HG02623 (cell line): ENCODE measurements around the gene FUT7.
"Not testable (repeated sequence)": the region's sequence is repeated elsewhere in the genome, so short reads cannot be mapped to it uniquely, and the experiment has no call there.

Experiments used
- ATAC-seq: cut with Tn5 transposase; IDR thresholded peaks from one replicate; pipeline ENCODE4 v1.9.1; 2021; ENCODE audit warnings: moderate library complexity; ENCODE audit not compliant: unreplicated experiment

The FUT7 gene

DNA sequence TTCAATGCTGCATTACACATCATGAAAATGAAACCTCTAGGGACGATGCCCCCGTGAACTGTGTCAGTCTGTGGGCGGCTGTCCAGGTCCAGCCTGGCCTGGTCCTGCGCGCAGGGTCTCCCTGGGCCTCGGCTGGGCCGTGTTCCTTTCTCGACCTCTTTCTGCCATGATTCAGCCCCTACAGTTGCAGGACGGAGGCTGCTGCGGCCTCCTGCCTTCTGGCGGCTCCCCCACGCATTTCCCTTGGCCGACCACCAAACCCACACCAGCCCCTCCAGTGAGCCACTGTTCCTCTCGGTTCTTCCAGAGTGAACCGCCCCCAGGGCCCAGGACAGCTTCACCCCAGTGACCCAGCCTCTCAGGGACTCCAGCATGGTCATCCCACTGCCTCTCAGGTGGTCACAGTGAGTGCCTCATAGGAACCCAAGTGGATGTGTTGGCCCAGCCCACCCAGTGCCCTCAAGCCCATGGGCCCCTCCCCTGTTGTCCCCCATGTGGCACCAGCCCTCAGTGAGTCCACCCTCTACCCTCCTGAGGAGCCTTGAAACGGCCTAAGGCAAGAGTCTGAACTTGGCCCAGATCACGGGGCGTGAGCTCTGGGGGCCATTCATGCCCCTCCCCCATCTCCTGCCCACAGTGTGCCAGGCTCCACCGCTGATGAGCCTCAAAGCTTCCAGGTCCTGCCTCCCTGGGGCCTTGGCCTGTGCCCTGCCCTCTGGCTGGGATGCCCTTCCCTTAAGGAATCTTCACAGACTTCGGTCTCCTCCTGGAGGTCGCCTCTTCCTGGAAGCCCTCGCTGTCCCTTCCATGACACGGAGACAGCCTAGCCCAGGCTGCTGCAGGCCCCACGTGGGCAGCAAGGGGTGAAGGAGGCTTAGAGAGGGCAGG lies 25.5 kb downstream of the FUT7 start:
- no peak for ATAC-seq

DNA sequence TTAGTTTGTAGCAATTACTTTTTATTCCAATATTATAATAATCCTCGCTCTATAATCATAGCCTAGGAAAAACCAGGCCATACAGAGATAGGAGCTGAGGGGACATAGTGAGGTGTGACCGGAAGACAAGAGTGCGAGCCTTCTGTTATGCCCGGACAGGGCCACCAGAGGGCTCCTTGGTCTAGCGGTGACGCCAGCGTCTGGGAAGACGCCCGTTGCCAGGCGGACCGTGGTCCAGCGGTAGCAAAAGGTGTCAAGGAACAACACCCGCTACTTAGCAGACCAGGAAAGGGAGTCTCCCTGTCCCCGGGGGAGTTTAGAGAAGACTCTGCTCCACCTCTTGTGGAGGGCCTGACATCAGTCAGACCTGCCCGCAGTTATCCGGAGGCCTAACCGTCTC lies 27.6 kb downstream of the FUT7 start:
- ATAC-seq = not testable (repeated sequence)

DNA sequence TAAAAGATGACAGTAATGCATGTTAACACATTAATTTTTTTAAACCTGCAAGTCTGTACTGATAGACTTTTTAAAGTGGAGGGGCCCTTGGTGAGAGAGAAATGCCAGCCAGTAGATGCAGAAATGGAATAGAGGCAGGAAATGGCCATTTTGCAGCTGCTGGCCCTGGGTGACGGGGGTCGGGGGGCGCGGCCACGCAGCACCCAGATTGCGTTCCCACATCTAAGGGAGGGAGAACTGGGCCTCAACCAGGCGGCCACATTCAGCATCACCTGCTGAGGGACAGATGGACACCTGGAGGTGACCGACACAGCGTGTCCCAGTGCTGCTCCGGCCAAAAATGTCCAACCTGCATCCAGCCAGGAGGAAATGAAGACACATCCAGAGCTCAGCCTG lies 29.2 kb downstream of the FUT7 start:
- ATAC-seq = no peak

DNA sequence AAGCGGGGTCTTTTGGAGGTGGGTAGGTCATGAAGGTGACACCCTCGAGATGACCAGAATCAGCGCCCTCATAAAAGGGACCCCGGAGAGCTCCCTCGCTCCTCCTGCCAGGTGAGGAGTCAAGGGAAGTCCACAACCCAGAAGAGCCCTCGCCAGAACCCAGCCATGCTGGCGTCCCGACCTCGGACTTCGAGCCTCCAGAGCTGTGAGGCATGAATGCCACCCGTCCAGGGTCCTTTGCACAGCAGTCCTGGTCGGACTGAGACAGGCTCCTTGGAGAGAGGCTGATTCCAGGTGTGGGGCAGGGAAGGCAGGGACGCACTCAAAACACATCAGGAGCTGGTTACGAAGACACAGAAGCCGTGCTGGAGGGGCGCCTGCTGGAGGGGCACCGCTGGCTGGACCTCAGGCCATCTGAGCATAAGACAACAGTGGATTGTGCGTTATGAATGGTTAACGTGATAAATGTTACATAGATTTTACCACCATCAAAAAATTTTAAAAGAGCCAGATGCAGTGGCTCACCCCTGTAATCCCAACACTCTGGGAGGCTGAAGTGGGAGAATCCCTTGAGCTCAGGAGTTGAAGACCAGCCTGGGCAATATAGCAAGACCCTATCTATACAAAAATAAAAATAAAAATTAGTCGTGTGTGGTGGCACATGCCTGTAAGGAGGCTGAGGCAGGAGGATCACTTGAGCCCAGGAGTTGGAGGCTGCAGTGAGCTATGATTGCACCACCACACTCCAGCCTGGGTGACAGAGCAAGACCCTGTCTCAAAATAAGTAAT lies 29.8 kb downstream of the FUT7 start:
- ATAC-seq = no peak

DNA sequence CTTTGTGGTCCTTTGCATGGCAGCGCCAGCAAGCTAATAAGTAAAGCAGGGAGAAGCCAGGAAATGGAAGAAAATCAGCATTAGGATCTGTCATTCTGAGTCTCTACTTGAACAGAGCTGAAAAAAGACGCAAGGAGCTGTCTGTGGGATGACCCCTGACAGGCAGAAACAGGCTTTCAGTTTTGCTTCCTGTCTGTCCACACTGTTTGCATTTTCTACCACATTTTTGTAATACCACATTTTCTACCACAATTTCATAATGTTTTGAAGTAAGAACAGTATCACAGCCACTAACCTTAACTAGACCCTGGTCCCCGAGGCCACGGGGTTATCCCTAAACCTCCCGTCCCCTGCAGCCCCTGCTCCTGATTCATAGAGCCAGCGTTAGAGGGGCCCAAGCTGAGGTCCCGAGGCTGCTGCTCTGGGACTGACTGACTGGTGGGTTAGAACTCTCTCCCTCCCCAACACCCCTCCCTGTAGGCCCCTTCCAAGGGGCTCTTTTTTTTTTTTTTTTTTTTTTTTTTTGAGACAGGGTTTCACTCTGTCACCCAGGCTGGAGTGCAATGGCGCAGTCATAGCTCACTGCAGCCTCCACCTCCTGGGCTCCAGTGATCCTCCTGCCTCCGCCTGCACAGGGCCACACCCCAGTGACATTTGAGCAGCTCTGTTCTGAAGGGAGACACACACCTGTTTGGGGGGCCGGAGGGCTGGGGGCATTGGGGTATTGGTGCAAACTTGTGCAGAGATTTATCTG lies 31.5 kb downstream of the FUT7 start:
- no peak for ATAC-seq

DNA sequence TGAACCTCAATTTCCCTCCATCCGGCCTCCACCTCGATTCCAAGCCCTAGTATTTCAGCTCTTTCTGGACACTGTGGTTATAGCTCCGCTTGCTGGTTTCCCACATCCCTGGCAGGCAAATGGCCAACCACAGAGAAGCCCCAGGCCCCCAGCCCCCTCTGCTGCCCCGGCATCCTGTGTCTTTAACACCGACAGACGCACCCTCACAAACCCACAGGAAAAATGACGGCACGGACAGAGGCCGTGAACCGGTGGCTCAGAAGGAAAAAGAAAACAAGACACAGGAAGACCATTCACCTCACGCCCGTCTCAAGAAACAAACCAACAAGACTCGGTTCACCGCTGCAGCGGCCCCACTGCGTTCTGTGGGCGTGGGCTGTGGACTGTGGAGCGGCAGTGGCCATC lies 34.1 kb downstream of the FUT7 start:
- ATAC-seq = no peak

DNA sequence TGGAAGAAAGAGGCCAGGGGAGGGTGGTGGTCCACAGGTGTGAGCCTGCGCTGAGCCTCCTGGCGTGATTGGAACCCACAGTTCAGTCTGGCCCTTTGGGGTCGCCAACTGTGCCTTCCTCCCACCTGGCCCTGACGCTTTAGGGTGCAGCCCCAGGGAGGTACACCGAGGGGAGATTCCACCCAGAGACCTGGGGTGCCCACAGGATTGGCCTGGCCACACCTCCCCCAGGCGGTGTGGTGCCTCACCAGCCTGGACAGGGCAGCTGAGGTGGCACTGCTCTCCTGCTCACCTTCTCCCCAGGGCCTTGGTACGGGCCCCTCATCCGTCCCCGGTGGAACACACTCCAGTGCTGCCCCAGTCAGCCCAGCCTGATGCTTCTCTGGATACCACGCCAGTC lies 34.5 kb downstream of the FUT7 start:
- ATAC-seq = no peak

DNA sequence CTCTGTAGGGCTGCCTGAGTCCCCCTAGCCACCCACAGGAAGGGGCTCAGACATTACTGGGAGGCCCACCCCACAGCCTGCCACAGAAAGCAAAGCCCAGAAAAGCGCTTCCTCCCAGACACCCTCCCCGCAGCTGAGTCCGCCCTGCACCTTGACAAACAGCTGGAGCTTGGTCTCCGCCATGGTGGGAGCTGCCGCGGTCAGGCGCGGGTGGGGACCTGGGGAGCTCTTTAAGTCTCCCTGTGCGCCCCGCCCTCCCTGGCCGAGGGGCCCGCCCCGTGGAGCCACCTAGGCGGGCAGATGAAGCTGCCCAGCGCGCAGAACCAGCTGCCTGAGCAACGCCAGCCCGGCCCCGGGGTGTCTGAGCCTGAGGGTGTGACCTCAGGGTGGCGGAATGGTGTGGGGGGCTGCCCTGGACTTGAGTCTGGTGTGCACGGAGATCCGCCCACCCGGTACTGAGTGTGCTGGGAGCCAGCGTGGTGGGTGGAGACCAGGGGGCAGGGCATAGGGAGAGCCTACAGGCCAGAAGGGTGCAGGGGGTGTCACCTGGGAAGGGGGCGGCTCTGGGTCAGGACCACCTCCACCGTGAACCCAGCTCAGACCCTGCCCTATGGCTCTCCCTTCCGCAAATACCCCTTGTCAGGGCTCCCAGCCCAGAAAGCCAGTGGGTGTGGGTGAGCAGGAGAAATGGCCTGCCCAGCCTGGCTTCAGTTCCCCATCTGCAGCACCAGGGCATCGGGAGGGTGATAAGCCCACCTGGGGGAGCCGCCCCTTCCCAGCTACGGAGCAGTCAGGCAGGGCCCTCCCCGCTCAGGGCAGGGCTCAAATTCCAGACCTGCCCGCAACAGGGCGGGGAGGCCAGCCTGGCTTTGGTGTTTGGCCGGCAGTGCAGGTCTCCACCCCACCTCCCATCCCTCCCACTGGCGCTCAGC lies 35.3 kb downstream of the FUT7 start, which contains the start of gene CLIC3:
Gene CLIC3 (minus strand): TSS at position 208 of the 932 bp plus-strand sequence. CDS start 25 bp downstream, at position 183.
- no peak for ATAC-seq

DNA sequence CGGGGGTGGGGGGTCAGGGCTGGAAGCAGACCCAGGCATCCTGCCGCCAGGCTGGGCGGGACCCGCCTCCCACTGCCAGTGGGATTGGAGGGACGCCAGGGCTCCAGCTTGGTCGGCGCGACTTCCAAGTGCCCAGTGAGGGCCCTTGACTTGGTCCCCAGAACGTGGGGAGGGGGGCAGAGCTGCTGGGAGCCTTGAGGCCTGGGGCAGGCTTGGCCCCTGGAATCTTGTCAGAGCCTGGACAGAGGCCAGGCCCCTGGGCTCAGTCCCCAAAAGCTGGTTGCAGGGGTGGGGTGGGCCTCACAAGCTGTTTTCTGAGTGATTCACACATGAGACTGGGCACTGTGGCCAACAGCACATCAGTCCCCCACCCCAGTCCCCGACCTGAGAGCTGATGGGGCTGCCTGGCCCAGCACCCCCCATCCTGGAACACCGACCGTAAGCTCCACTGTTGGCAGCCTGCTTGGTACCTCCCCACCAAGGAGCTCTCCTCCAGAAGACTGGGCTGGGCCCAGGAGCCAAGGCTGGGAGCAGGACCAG lies 36.0 kb downstream of the FUT7 start:
- ATAC-seq = no peak

DNA sequence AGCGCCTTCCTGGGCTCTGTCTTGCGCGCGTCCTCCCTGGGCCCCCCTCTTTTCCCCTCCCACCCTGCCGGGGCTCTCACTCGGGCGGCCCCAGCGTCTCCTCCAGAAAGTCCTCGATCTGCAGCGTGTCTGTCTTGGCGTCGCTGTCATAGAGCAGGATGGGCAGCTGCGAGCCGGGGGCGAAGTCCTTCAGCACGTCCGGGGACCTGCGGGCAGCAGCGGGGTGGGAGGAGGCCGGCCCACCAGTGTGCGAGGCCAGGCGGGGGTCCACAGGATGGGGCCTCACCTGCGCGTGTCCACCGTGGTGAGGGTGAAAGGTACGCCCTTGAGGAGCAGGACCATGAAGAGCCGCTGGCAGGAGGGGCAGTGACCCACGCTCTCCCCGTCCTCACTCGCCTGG lies 36.5 kb downstream of the FUT7 start:
- no peak for ATAC-seq

DNA sequence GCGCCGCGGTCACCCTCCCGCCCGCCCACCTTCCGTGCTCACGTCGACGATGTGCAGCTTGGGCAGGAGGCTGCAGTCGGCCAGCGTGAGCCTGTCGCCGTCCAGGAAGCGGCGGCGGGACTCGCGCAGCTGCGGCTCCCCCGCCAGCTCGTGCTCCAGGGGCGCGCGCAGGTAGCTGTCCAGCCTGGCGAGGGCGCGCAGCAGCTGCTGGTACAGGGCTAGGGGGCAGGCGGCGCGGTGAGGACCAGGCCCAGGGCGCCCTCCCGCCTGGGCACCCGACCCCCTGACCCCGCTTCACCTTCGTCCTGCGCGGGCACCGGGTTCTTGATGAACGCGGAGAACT lies 37.0 kb downstream of the FUT7 start:
- no peak for ATAC-seq

DNA sequence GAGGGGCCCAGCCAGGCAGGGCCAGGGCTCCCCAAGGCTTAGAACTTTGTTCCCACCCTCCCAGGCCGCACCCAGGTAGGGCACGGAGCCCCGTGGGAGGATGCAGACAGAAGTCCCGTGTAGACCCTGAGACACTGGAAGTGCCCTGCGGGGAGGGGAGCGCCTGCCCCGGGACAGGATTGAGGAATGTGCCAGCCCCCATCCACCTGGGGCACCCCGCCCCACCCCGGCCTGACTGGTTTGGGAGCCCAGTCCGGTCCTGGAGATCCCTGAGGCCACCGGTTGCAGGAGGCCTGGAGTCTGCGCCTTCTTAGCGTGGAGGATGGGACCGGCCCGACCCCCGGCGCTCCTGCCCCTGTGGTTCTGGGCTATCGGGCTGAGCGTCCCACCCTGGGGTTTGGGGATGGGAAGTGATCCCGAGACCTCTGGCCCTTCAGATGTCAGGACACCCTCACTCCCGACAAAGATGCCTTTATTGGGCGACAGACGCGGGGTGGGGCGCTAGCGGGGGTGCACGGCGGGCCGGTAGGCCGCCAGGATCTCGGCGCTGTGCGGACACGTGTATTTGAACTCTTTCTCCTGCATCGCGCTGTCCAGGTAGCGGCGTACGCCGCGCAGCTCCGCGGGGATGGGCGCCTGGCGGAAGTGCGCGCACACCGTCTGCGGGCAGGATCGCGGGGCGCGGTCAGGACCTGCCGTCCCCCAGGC lies 37.6 kb downstream of the FUT7 start:
- ATAC-seq = no peak

DNA sequence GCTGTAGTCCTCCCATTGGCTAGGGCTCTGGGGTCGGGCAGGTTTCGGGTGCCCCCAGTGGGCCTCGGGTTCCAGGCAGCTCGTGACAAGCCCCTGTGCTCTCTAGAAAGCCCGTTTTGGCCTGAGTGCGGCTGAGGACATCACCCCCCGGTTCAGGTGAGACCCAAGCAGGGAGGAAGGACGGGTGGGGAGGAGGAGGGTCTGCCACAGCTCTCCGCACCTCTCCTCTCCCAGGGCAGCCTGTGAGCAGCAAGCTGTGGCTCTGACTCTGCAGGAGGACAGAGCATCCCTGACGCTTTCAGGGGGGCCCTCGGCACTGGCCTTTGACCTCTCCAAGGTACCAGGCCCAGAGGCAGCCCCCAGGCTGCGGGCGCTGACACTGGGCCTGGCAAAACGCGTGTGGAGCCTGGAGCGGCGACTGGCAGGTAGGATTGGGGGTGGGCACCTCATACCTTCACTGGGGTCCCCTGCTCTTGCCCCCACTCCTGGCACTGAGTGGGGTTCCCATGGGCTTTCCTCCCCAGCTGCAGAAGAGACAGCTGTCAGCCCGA lies 39.0 kb downstream of the FUT7 start:
- no peak for ATAC-seq

DNA sequence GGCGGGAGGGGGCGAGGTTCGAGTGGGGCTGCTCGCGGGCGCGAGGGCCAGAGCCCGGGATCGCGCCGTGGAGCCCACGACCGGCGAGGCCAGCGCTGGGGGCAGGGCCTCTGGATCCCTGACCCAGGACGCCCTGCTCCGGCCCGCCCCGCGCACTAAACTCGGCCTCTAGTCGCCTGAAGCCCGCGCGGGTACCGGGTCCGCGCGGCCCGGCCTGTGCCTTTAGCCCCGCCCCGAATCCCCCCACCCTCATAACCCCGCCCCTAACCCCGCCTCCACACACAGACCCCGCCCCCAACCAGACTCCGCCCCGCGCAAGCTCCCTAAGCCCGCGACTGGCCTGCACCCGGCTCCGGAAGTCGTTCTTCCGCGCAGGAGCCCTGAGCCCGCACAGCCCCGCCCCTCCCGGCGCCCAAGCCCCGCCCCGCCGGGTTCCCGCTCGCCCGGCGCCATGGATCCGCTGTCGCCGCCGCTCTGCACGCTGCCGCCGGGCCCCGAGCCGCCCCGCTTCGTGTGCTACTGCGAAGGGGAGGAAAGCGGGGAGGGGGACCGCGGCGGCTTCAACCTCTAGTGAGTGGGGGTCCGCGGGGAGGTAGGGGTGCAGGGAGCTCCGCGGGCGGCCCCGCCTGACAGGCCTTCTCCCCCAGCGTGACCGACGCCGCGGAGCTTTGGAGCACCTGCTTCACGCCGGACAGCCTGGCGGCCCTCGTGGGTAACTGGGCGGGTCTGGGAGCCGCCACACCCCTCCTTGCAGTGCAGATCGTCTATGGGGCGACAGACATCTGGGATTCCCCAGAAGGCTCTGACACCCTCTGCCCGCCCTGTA lies 39.7 kb downstream of the FUT7 start, which contains the start of gene PAXX:
Gene PAXX (plus strand): TSS at position 430 of the 826 bp plus-strand sequence. CDS start 22 bp downstream, at position 452.
- peak; percentile 67 for ATAC-seq

DNA sequence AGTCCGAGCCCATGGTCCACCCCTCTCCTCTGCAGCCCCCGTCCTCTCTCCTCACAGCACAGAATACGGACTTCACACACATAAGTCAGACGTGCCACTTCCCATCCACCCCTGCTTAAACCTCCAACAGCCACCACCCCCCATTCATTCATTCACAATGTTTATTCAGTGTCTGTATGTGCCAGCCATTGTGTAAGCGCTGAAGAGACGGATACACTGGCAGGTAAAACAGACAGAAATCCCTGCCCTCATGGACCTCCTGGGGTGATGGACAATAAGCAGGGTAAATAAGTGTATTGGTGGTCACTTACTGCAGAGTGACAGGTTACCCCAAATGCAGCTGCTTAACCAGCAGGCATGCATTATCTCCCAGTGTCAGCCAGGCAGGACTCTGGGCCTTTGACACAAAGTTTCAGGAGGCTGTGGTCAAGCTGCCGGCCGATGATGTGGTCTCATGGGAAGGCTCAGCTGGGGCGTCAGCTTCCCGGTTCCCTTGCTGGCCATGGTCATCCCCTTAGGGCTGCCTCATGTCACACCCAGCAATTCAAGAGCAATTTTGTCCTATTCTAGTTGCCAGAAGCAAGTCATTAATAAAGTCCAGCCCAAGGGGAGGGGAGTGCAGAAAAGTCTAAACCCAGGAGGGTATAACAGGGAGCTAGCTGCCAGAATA lies 41.5 kb downstream of the FUT7 start:
- ATAC-seq = no peak

DNA sequence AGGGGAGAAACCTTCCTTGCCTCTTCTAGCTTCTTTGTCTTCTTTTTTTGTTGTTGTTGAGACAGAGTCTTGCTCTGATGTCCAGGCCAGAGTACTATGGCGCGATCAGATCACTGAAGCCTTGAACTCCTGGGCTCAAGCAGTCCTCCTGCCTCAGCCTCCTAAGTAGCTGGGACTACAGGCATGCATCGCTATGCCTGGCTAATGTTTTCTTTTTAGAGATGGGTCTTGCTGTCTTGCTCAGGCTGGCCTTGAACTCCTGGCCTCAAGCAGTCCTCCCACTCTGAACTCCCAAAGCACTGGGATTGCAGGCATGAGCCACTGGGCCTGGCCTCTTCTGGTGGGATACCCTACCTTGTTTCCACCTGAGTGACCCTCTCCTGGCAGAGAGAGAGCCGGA lies 43.0 kb downstream of the FUT7 start:
- ATAC-seq = no peak

DNA sequence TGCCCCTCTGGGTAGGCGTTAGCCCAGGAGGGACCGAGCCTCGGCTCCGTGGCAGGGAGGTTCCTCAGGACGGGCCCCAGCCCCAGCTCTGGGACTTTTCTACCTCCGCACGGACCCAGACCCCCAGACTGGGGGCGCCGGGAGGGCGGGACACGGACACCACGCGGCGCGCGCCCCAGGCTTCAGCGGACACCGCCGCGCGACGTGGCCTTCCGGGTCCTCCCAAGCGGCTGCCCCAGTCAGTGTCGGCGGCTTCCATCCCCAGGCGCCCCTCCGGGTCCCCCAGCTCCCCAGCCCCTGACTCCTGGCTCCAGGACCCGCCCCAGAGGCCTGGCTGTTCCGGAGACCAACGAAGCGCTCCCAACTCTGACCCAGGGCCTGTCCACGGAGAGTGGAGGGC lies 46.0 kb downstream of the FUT7 start:
- no peak for ATAC-seq
